K562 (cell line): ENCODE measurements around the gene AMOT. TPM values are rescaled to one million over a fixed set of nuclear protein-coding genes. Genes with fewer than 3 reads are reported as not detected.

Source experiments
- ATAC-seq: fragments of 200-7000 bp; cut with Tn5 transposase; 3 replicates; pipeline ENCODE4 v1.9.1; 2020; ENCODE audit warnings: moderate library complexity
- BruUV-seq: library from RNA; stranded (reverse); fragments of 400-500 nt; replicated peaks from 2 replicates; lab custom pipeline; 2021; lab: Mats Ljungman, UMichigan
- CTCF ChIA-PET: fragments of 300-600 bp; formaldehyde crosslinking; extraction: SDS; loops from one replicate; lab custom pipeline; 2021; ENCODE audit warnings: low intra/inter-chr PET ratio; lab: Yijun Ruan, JAX
- POLR2A ChIA-PET: fragments of 300-600, 350-650 bp; sonication (Branson Sonifier 250); formaldehyde crosslinking; extraction: SDS; loops from one replicate; lab custom pipeline; 2021; ENCODE audit warnings: antibody characterized with exemption, inconsistent platforms; lab: Yijun Ruan, JAX
- DNase-seq, 4 experiments: peaks; one replicate each; pipeline versions ENCODE4 v3.0.0 to v3.0.0-alpha.2; 2011 to 2018; ENCODE audit warnings: low spot score in 3 of 4, mixed read lengths in 3 of 4; ENCODE audit errors: extremely low read depth in 1 of 4
- FAIRE-seq: peaks from 2 replicates; lab custom pipeline; 2011; peaks lifted over from hg19 to GRCh38; lab: Jason Lieb, UNC
- H2AFZ ChIP-seq: 2 replicates; pipeline ENCODE4 v1.6.0; 2011; ENCODE audit warnings: low read depth, low read length, control low read depth, inconsistent platforms
- H3K27ac ChIP-seq: fragments of 200-600 bp; 3 replicates; pipeline ENCODE4 v1.8.0; 2011; ENCODE audit warnings: low read depth, mild to moderate bottlenecking, control low read depth, inconsistent platforms, low read length, moderate library complexity, mixed read lengths; ENCODE audit errors: extremely low read depth
- H3K27me3 ChIP-seq, 2 experiments: fragments of 300-600 bp in 1 of 2; 2 replicates in 1 of 2; 3 replicates in 1 of 2; pipeline versions ENCODE4 v1.6.0 to v1.8.0; 2011; ENCODE audit warnings: inconsistent platforms in 2 of 2, low read length in 2 of 2, mild to moderate bottlenecking in 1 of 2, mixed read lengths in 1 of 2, moderate library complexity in 1 of 2; ENCODE audit not compliant: control insufficient read depth in 2 of 2, insufficient read depth in 2 of 2
- H3K36me3 ChIP-seq: fragments of 300-600 bp; 3 replicates; pipeline ENCODE4 v1.8.0; 2011; ENCODE audit warnings: mild to moderate bottlenecking, low read length, inconsistent platforms; ENCODE audit not compliant: control insufficient read depth, insufficient read depth
- H3K4me1 ChIP-seq, 2 experiments: fragments of 200-600 bp in 1 of 2; replicated peaks in 1 of 2; 2 replicates in 1 of 2; 3 replicates in 1 of 2; pipeline versions ENCODE4 v1.5.1 to v1.8.0; 2011; ENCODE audit warnings: inconsistent platforms in 2 of 2, low read length in 2 of 2, mild to moderate bottlenecking in 1 of 2, mixed read lengths in 1 of 2, moderate library complexity in 1 of 2; ENCODE audit not compliant: control insufficient read depth in 2 of 2, insufficient read depth in 2 of 2
- H3K4me2 ChIP-seq: 2 replicates; pipeline ENCODE4 v1.6.1; 2011; ENCODE audit warnings: low read length, control low read depth, inconsistent platforms, mixed read lengths; ENCODE audit not compliant: insufficient read depth
- H3K4me3 ChIP-seq: fragments of 200-600 bp; sonication (generic), shearing (Covaris generic); 2 replicates; pipeline ENCODE4 v1.5.1; 2016; ENCODE audit warnings: control low read depth, inconsistent platforms
- H3K79me2 ChIP-seq: fragments of 200-600 bp; 3 replicates; pipeline ENCODE4 v1.8.0; 2011; ENCODE audit warnings: low read length, inconsistent platforms; ENCODE audit not compliant: control insufficient read depth, insufficient read depth
- H3K9ac ChIP-seq, 2 experiments: 2 replicates each; pipeline versions ENCODE4 v1.6.0 to v1.6.1; 2011; ENCODE audit warnings: low read depth in 2 of 2, low read length in 2 of 2, control low read depth in 1 of 2, inconsistent platforms in 1 of 2, mild to moderate bottlenecking in 1 of 2, mixed read lengths in 1 of 2; ENCODE audit not compliant: insufficient read depth in 1 of 2
- H3K9me1 ChIP-seq: one replicate; pipeline ENCODE4 v1.6.0; 2011; ENCODE audit warnings: inconsistent platforms, mild to moderate bottlenecking, low read length, moderate library complexity; ENCODE audit not compliant: control insufficient read depth, insufficient read depth
- H3K9me3 ChIP-seq: replicated peaks from 2 replicates; pipeline ENCODE4 v1.5.1; 2011; ENCODE audit warnings: low read depth, low read length, inconsistent platforms; ENCODE audit not compliant: control insufficient read depth, insufficient read depth
- H4K20me1 ChIP-seq: replicated peaks from 2 replicates; pipeline ENCODE4 v1.6.1; 2011; ENCODE audit warnings: low read length, inconsistent platforms, mixed read lengths; ENCODE audit not compliant: control insufficient read depth, insufficient read depth
- LARP7 ChIP-seq: fragments of 450-650 bp; IDR thresholded peaks from 2 replicates; pipeline ENCODE4 v1.6.1; 2016
- NFIX ChIP-seq: fragments of 250-450 bp; sonication (Bioruptor Pico); IDR thresholded peaks from 2 replicates; pipeline ENCODE4 v1.4.0; 2020; ENCODE audit warnings: low read depth, mild to moderate bottlenecking, moderate library complexity
- RBM17 ChIP-seq: fragments of 200-400 bp; formaldehyde crosslinking; IDR thresholded peaks from 2 replicates; pipeline ENCODE4 v1.6.1; 2017; ENCODE audit warnings: low read depth, mild to moderate bottlenecking, low read length, borderline replicate concordance
- ZNF699 ChIP-seq: fragments of 250-450 bp; sonication (Bioruptor Pico); IDR thresholded peaks from 2 replicates; pipeline ENCODE4 v1.8.0; 2021; ENCODE audit warnings: mild to moderate bottlenecking, moderate library complexity; ENCODE audit not compliant: insufficient replicate concordance
- WGBS: fragments of 100-300 bp; shearing (Covaris generic); methylation state at CpG from one replicate; pipeline ENCODE4 v1.1.6; 2016; ENCODE audit warnings: low coverage, mixed read lengths; ENCODE audit not compliant: insufficient coverage; ENCODE audit errors: missing lambda C conversion rate; 5-methylcytosine and 5-hydroxymethylcytosine counted together
- in situ Hi-C: fragments of 300-500 bp; cut with MboI; formaldehyde crosslinking; loops from 4 replicates; pipeline ENCODE4 v1.15.0; 2018; ENCODE audit warnings: inconsistent platforms, mixed read lengths
- intact Hi-C: fragments of 100-400 bp; cut with micrococcal nuclease; formaldehyde crosslinking; loops from 2 replicates; pipeline ENCODE4 v1.14.2; 2022
- polyA plus RNA-seq, 8 experiments: library from polyadenylated mRNA; depleted of rRNA in 4 of 8; stranded (reverse) in 5 of 8; unstranded in 3 of 8; fragments of >200 nt; fragmentation: Nextera tagmentation in 2 of 8; fragmentation: Illumina TruSeq in 1 of 8; extraction: Ambion mirVana in 2 of 8; extraction: Trizol in 1 of 8; gene quantifications; 2 replicates each; pipeline versions ENCODE4 v1.2.1 to v1.2.3, GENCODE V29; 2011 to 2014; ENCODE audit warnings: inconsistent platforms in 1 of 8, missing spikeins in 1 of 8
- total RNA-seq, 7 experiments: library from RNA; depleted of rRNA in 6 of 7; stranded (reverse); fragments of >200 nt in 6 of 7; fragmentation: Illumina TruSeq in 2 of 7; extraction: Trizol in 2 of 7; gene quantifications; 2 replicates each; pipeline versions ENCODE4 v1.2.1 to v1.2.3, GENCODE V29; 2011 to 2021; ENCODE audit warnings: low replicate concordance in 1 of 7
- TF ChIP-seq, protein P1 (sequence below): fragments of 450-650 bp; IDR thresholded peaks from 2 replicates; pipeline ENCODE4 v1.6.1; 2016; ENCODE audit warnings: borderline replicate concordance

Gene AMOT
- total and polyA plus RNA-seq, 9 of the 15 experiments (the other 6 are each of a cell fraction or from before 2014, with no cell fraction given) = 0.04 TPM; not detected in 8

DNA sequence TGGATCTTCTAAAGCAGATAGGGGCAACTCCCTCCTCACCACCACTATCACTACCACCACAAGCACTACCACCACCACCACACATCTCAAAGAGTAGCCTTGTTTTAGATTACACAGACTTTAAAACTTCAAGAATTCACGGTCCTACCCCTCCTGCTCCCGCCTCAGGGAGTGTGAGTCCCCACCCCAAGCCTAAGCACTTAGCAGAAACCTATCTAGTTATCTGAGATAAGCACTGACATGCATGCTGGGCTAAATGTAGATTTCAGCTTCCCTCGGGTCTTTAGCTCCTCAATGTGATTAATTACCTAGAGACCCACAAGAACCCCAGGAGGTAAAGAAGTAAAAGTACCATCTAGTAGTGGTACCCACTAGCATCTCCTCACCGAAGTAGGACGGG, 775 bp downstream of the AMOT start:
- H3K4me1 ChIP-seq = peaks cover 0 to 12% of the 10 kb centered on the region in 2 experiments; a peak in 2 of 5 replicates
- WGBS = 2% methylated on average over 5 of the region's 5 CpGs
- no peaks in the 10 kb centered on the region for H3K36me3 ChIP-seq
- no peaks in the 10 kb centered on the region for H4K20me1 ChIP-seq
- H3K4me3 ChIP-seq = no peak overlapping the region
- no peaks in the 10 kb centered on the region for H3K79me2 ChIP-seq
- no peak for ATAC-seq
- no peak overlapping the region for H3K27ac ChIP-seq
- no peak overlapping the region for H2AFZ ChIP-seq
- H3K9ac ChIP-seq = no peak overlapping the region
- CTCF ChIA-PET = no interaction called here
- H3K27me3 ChIP-seq = peaks cover 0 to 4% of the 10 kb centered on the region in 2 experiments; a peak in 1 of 5 replicates
- H3K9me1 ChIP-seq = no peaks in the 10 kb centered on the region
- no TSS peak for BruUV-seq
- no peak overlapping the region for H3K4me2 ChIP-seq
- no peaks in the 10 kb centered on the region for H3K9me3 ChIP-seq
- in situ Hi-C loops (no loop called here), intact Hi-C loops (no loop called here)
- POLR2A ChIA-PET = no interaction called here
- DNase-seq = no peak
- FAIRE-seq = no peak
- TF ChIP-seq, protein P1, sequence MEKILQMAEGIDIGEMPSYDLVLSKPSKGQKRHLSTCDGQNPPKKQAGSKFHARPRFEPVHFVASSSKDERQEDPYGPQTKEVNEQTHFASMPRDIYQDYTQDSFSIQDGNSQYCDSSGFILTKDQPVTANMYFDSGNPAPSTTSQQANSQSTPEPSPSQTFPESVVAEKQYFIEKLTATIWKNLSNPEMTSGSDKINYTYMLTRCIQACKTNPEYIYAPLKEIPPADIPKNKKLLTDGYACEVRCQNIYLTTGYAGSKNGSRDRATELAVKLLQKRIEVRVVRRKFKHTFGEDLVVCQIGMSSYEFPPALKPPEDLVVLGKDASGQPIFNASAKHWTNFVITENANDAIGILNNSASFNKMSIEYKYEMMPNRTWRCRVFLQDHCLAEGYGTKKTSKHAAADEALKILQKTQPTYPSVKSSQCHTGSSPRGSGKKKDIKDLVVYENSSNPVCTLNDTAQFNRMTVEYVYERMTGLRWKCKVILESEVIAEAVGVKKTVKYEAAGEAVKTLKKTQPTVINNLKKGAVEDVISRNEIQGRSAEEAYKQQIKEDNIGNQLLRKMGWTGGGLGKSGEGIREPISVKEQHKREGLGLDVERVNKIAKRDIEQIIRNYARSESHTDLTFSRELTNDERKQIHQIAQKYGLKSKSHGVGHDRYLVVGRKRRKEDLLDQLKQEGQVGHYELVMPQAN = no peak
- TF ChIP-seq ZNF699 (CRISPR knock-in tag) (no peak), LARP7 (no peak), NFIX (no peak), RBM17 (no peak)
